RCC 7860 (cell line): ENCODE results near the gene GZMM.
A peak's percentile ranks its signal among the peaks of the same experiment; 100 is the strongest.

Source experiments
- DNase-seq: peaks from one replicate; pipeline ENCODE4 v3.0.0-alpha.2; 2015; ENCODE audit warnings: low spot score
- FAIRE-seq: peaks from 2 replicates; lab custom pipeline; 2012; peaks lifted over from hg19 to GRCh38; lab: Jason Lieb, UNC

The GZMM gene

GRCh38 chr19:558770-559439, 15.1 kb downstream of the GZMM start:
- no peak for FAIRE-seq
- no peak for DNase-seq

- FAIRE-seq (no peak), DNase-seq (no peak)
These were observed 16.3 kb downstream of the GZMM start for GRCh38 chr19:560121-560520.

GRCh38 chr19:566403-566802, 22.6 kb downstream of the GZMM start:
- DNase-seq (no peak), FAIRE-seq (no peak)

DNA sequence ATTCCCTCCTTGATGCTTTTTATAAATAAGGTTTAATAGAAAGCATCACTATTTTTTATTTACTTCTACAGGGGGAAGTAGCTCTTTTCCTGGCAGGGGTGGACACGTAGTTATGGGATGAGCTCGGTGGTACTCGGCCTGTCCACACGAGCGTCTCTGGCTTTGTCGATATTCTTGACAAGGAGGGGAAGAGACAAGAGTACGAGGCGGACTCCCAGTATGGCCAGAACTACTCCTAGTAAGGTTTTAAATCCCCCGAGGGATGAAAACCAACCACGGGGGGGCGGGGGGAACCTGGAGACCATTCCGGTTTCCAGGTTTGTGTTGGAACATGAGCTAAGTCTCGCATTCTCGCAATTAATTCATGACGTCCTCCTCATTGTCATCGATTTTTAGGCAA, 23.0 kb downstream of the GZMM start:
- DNase-seq (no peak), FAIRE-seq (no peak)

DNA sequence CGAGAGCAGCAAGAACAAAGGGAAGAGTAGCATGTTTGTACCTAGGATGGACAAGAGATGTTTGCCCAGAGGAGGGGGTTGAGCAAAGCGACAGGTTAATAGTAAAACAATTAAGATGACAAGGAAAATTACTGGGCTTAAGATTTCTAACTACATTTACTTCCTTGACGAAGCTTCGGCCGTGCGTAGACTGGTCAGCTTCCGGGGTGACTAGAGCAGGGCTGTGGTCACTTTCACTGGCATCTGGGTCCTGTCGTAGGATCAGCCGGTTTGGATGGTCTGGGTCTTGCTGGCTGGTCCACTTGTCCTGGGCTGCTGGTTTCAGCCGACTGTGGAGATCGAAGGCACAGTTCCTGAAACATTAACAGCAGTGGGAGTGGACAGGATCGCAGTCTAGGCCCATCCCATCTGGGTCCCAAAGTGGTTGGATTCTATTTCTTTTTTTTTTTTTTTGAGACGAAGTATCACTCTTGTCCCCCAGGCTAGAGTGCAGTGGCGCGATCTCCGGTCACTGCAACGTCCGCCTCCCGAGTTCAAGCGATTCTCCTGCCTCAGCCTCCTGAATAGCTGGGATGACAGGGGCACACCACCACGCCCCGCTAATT, 23.5 kb downstream of the GZMM start:
- no peak for FAIRE-seq

DNA sequence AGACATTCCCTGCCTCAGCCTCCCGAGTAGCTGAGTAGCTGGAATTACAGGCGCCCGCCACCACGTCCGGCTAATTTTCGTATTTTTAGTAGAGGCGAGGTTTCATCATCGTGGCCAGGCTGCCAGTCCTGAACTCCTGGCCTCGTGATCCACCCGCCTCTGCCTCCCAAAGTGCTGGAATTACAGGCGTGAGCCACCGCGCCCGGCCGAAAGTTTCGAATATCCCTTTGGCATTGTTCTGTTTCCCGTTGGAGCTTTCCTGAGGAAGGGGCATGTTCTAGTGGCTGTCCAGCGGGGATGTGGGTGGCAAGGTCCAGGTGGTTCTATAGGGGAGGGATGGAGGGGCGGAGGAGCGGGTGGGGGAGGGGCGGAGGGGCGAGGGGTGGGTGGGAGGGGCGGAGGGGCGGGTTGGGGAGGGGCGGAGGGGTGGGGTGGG, 26.4 kb downstream of the GZMM start:
- FAIRE-seq (no peak), DNase-seq (no peak)

More for the DNA sequence above, 23.5 kb downstream of the GZMM start:
- no peak for DNase-seq

DNA sequence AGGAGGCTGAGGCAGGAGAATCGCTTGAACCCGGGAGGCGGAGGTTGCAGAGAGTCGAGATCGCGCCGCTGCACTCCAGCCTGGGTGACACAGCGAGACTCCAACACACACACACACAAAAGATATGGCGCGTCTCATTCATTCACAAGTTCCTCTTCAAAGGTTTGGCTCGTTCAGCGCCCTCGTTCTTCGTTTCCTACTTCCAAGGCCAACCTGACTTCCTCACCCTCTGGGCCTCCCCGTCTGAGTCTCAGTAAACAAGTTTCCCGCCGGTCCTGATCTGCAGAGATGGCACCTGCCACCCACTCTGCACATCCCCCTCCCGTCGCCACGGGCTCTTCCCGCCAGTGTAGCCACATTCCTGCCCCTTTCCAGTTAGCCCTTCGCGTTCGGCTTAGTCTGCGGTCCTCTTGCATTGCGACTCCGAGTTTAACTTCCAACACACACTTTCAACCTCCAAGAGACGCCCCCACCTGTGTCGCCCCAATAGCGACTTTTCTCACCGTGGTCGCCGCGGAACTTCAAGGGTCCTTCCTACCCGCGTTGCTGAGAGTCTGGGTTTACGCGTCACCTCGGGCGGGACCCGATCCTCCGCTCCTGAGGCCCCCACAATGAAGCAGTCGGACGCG, 27.2 kb downstream of the GZMM start:
- FAIRE-seq = no peak
- no peak for DNase-seq

- FAIRE-seq = no peak
- DNase-seq = no peak
These were observed 27.7 kb downstream of the GZMM start for GRCh38 chr19:571566-571974.

DNA sequence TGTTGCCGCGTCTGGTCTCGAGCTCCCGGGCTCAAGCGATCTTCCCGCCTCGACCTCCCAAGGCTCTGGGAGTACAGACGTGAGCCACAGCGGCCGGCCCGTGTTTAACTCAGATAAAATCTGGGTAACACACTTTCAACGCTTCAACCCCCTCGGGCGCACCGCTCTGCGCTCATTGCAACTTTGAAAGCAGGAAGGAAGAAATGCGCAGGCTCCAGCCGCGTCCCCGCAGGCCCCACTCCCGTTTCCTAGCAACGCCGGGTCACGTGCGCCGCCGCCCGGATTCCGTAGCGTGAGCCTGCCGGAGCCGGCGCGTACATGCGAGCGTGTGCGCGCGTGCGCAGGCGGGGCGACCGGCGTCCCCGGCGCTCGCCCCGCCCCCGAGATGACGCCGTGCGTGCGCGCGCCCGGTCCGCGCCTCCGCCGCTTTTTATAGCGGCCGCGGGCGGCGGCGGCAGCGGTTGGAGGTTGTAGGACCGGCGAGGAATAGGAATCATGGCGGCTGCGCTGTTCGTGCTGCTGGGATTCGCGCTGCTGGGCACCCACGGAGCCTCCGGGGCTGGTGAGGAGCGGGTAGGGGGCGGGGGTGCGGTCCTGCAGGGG, 28.4 kb downstream of the GZMM start, which contains the start of gene BSG:
BSG (plus strand) TSS at position 457 of the 603 bp plus-strand sequence; CDS start at position 496, 39 bp downstream.
- no peak for FAIRE-seq

GRCh38 chr19:572743-573518, 29.1 kb downstream of the GZMM start:
- FAIRE-seq (no peak), DNase-seq (peak; percentile 36)

More for the DNA sequence above, 28.4 kb downstream of the GZMM start, which contains the start of gene BSG:
- peak; percentile 93 for DNase-seq

- no peak for DNase-seq
- FAIRE-seq = no peak
These were observed 29.6 kb downstream of the GZMM start for GRCh38 chr19:573519-573825.

DNA sequence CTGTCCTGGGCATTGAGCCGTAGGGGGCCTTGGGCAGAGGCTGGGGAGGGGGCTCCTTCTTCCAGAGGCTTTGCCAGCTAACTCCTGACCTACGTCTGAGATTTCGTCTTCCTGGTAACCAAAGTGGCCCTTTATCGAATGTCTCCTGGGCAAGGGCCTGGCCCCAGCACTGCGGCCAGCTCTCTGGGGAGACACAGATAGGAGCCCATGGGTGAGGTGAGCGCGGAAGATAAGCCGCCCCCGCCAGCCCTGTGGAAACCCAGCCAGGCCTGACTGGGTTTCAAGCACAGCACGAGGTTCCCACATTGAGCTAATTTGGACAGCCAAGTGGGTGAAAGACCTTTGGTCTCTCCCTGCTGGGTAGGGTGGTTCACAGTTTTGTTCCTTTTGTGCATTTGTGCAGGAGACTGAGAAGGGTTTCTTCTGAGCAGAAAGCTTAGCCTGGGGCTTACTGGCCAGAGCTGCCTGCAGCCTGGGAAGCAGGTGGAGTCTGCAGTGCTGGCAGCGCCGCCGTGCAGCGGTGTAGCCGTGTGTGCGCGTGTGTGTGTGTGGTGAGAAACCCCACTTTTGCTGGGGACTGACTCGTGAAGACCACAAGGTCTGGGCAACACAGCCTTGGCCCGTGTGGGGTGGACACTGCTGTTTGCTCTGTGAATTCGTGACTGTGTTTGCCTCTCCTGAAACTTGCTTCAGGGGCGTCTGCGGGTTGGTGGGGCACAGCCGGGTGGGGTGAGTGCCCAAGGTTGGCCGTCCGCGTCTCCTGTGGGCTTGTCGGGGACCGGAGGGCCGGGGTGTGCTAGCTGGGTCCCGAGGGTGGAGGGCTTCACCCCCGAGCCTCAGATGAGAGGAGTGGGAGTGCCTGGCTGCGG, 31.0 kb downstream of the GZMM start:
- no peak for FAIRE-seq
- no peak for DNase-seq

DNA sequence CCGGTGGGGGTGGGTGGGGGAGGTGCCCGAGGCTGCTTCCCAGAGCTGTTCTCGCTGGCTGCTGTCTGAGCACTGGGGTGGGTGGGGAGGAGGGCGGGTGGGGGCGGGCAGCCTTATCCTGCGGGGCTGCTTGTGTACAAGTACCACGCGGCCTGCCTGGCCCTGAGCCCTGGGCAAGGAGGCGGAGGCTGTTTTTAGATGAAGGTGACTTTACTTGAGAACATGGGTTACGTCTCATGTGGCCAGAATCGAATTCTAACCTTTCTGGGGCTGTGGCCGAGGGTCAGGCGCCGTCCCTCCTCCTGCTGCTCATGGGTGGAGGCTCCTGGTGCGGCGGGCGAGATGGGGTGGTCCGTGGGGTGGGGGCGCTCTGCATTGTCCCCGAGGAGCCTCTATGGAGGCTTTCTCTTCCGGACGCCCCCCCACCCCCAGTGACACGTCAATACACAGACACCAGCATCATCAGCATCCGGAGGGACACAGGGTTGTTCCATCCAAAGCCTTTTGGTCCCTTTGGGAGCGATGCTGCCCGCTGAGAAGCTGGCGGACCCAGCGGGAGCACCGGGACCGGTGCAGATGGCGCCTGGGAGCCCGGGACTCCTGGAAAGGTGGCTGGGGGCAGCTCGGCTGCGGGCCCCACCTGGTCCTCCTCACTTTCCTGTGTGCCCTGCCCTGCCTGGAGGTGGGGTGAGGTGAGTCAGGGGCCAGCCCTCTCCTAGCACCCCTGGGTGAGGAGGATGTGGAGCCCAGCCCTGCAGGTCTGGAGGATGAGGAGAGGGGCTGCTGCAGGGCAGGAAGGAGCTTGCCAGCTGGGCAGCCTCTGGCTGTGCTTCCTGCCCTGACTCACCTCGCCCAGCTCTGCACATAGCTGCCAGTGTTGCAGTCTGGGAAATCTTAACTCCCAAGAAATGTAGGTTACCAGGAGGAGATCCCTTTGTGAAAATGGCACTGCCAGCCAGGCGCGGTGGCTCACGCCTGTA, 32.0 kb downstream of the GZMM start:
- peak; percentile 76 for DNase-seq
- FAIRE-seq = peak; percentile 79

DNA sequence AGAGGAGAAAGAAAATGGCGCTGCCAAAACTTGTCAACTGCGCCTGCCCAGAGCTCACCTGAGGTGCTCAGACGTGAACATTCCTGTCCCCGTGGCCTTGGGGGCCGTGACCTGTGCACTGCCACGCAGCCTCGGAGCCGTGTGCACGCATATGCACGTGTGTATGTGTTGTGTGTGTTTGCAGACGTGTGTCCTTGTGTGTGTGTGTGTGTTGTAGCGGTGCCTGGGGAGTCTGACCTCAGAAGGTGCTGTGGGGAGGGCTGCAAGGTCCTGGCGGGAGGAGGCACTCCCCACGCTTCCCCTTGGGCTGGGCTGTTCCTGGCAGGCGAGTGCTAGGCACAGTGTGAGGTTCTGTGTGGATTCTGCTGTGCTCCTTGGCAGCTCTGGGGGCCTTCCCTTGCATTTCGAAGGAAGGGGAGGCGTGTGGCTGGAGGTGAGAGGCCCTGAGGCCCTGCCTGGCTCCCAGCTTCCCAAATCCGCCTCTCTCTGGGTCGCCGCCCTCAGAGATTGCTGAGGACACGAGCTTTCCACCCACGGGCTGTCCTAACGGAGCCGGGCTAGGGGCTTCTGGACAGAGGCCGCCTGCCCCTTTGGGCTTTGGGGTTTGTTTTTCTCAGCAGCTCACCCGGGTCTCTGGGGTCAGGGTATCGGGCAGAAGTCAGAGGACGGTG, 33.0 kb downstream of the GZMM start:
- DNase-seq (no peak), FAIRE-seq (no peak)

- FAIRE-seq = no peak
- DNase-seq = no peak
These were observed 33.9 kb downstream of the GZMM start for GRCh38 chr19:577439-578392.

DNA sequence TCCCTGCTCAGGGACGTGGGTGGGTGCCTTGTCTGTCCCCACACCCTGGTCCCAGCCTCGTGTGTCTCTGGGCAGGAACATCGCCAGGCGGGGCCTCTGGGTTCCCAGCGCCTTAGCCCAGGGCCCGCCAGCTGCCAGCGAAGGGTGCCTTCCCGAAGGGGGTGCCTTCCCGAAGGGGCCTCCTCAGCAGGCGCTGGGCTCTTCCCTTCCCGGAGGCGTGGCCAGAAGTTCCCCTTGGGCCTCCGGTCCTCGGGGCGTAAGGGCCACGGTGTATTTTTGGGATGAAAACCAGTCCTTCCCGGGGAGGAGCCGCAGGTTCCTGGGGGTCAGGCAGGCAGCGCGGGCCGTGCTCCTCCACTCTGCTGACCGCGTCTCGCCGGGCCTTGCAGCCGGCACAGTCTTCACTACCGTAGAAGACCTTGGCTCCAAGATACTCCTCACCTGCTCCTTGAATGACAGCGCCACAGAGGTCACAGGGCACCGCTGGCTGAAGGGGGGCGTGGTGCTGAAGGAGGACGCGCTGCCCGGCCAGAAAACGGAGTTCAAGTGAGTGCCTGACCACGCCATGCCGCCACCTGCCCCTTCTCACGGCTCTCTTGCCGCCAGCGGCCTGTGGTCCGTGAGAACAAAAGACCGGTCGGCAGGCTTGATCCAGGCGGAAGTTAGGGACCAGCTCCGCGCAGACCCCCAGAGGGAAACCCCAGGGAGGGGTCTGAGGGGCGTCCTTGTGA, 35.4 kb downstream of the GZMM start:
- DNase-seq = no peak
- FAIRE-seq = no peak

DNA sequence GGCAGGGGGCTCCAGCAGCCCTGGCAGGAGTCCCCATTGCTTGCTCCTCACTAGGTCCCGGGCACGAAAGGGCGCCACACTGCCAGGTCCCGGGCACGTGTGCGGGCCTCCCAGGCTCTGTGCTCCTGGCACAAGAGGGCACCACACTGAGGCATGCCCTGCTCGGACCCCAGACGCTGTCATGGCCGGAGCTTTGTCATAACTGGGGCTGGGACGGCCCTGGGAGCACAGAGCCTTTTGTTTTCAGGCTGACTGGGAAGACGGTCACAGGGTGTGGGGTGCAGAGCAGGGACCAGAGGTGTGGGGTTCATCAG, 35.9 kb downstream of the GZMM start:
- no peak for DNase-seq
- no peak for FAIRE-seq
